A549 (cell line): ENCODE measurements around the gene RIMBP2.

Experiments used
- CEBPB ChIP-seq, 2 experiments: fragments of >200 bp in 1 of 2; sonication (Bioruptor Twin) in 1 of 2; formaldehyde crosslinking in 1 of 2; IDR thresholded peaks; 2 replicates each; pipeline ENCODE4 v1.6.1; 2012 to 2016
- CHD4 ChIP-seq: fragments of 200-600 bp; sonication (generic); IDR thresholded peaks from 2 replicates; pipeline ENCODE4 v1.6.1; 2016; ENCODE audit warnings: antibody characterized with exemption, mild to moderate bottlenecking, borderline replicate concordance
- CTCF ChIP-seq: fragments of >200 bp; sonication (Bioruptor Twin); formaldehyde crosslinking; IDR thresholded peaks from 3 replicates; pipeline ENCODE4 v1.5.1; 2016
- EHMT2 ChIP-seq: fragments of 200-600 bp; sonication (generic); IDR thresholded peaks from 2 replicates; pipeline ENCODE4 v1.6.1; 2016; ENCODE audit warnings: antibody characterized with exemption, low read depth, mild to moderate bottlenecking, moderate library complexity
- EP300 ChIP-seq, 2 experiments: fragments of >200 bp; sonication (Bioruptor Twin); formaldehyde crosslinking; IDR thresholded peaks; 2 replicates in 1 of 2; 3 replicates in 1 of 2; pipeline ENCODE4 v1.6.1; 2016 to 2017
- JUN ChIP-seq, 2 experiments: fragments of >200 bp; sonication (Bioruptor Twin); formaldehyde crosslinking; IDR thresholded peaks; 2 replicates in 1 of 2; 3 replicates in 1 of 2; pipeline ENCODE4 v1.6.1; 2016 to 2017
- JUNB ChIP-seq: fragments of >200 bp; sonication (Bioruptor Twin); formaldehyde crosslinking; IDR thresholded peaks from 2 replicates; pipeline ENCODE4 v1.6.1; 2016
- MAX ChIP-seq: IDR thresholded peaks from 2 replicates; pipeline ENCODE4 v1.6.1; 2012
- PBX3 ChIP-seq: IDR thresholded peaks from 2 replicates; pipeline ENCODE4 v1.6.1; 2012
- POLR2A ChIP-seq: IDR thresholded peaks from 2 replicates; pipeline ENCODE4 v1.6.1; 2012; ENCODE audit warnings: mild to moderate bottlenecking, low read length
- RAD21 ChIP-seq, 2 experiments: fragments of >200 bp in 1 of 2; sonication (Bioruptor Twin) in 1 of 2; formaldehyde crosslinking in 1 of 2; IDR thresholded peaks in 1 of 2; conservative IDR thresholded peaks in 1 of 2; 2 replicates in 1 of 2; 3 replicates in 1 of 2; pipeline ENCODE4 v1.6.1; 2012 to 2018; ENCODE audit warnings: inconsistent platforms in 1 of 2
- RCOR1 ChIP-seq: fragments of 150-350 bp; IDR thresholded peaks from 2 replicates; pipeline ENCODE4 v1.6.1; 2014; ENCODE audit warnings: antibody characterized with exemption, low read length, low read depth
- RFX5 ChIP-seq: fragments of 450-650 bp; IDR thresholded peaks from 2 replicates; pipeline ENCODE4 v1.7.1; 2014; ENCODE audit warnings: antibody characterized with exemption, mild to moderate bottlenecking, moderate library complexity
- USF2 ChIP-seq: fragments of 450-650 bp; IDR thresholded peaks from 2 replicates; pipeline ENCODE4 v1.6.1; 2014; ENCODE audit warnings: antibody characterized with exemption

- TF ChIP-seq EP300 (IDR thresholded peaks at IDR 0.05) (no peak), RAD21 (conservative IDR thresholded peaks at IDR 0.05 in 1 of 2, IDR thresholded peaks at IDR 0.05 in 1 of 2) (no peak), CEBPB (IDR thresholded peaks at IDR 0.05) (no peak), CTCF (no peak), RCOR1 (no peak), POLR2A (no peak), USF2 (no peak), JUNB (no peak), RFX5 (no peak), EHMT2 (no peak), PBX3 (no peak), CHD4 (no peak), MAX (no peak), JUN (IDR thresholded peaks at IDR 0.05) (no peak)
These were observed 351.5 kb downstream of the RIMBP2 start for GRCh38 chr12:130364578-130364977.
